Right lobe of liver (tissue), 4 donors: ENCODE results near the gene OTOR.

Experiments
- POLR2A ChIP-seq: fragments of 450-650 bp; IDR thresholded peaks from one replicate; pipeline ENCODE4 v1.6.1; 2017; ENCODE audit warnings: antibody characterized with exemption, mild to moderate bottlenecking
- TF ChIP-seq, protein P1 (sequence below), 4 donors: fragments of 200-600 bp in 3 of 4; fragments of 450-650 bp in 1 of 4; IDR thresholded peaks; one replicate each; pipeline versions ENCODE4 v1.5.1 to v1.8.0; 2016 to 2022; ENCODE audit warnings: antibody characterized with exemption in 4 of 4, mild to moderate bottlenecking in 2 of 4
- donor health status: DM: no; HTN: no; CAD: no.
- donor health status: DM: no; HTN: no; CAD: no.
- donor health status: DM: no; HTN: yes; CAD: no.

DNA sequence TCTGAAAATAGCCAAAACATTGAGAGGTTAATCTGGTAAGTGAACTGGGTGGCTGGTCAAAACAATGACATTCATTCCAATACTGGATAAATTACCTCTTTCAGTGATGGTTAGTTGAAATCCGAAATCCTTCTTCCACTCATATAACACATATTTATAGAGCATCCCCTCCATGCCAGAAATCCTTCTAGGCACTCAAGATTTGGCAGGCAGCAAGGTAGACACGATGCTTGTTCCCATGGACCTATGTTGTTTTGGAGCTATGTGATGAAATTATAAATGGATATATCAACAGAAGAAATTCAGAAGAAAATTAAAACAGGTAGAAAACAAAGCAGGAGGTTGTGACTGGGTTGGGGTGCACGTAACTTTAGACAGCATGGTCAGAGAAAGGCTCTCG is 44.6 kb upstream of the OTOR start:
- TF ChIP-seq, protein P1, sequence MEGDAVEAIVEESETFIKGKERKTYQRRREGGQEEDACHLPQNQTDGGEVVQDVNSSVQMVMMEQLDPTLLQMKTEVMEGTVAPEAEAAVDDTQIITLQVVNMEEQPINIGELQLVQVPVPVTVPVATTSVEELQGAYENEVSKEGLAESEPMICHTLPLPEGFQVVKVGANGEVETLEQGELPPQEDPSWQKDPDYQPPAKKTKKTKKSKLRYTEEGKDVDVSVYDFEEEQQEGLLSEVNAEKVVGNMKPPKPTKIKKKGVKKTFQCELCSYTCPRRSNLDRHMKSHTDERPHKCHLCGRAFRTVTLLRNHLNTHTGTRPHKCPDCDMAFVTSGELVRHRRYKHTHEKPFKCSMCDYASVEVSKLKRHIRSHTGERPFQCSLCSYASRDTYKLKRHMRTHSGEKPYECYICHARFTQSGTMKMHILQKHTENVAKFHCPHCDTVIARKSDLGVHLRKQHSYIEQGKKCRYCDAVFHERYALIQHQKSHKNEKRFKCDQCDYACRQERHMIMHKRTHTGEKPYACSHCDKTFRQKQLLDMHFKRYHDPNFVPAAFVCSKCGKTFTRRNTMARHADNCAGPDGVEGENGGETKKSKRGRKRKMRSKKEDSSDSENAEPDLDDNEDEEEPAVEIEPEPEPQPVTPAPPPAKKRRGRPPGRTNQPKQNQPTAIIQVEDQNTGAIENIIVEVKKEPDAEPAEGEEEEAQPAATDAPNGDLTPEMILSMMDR (IDR thresholded peaks at IDR 0.05): no peak
- no peak for TF ChIP-seq POLR2A
